ENCODE results near the gene LST1. TPM values are rescaled to one million over a fixed set of nuclear protein-coding genes. Genes with fewer than 3 reads are reported as not detected.
A peak's percentile ranks its signal among the peaks of the same experiment; 100 is the strongest.
"Not testable (repeated sequence)": the region's sequence is repeated elsewhere in the genome, so short reads cannot be mapped to it uniquely, and the experiment has no call there.

LST1 gene
- total and polyA plus RNA-seq, 2 donors, result 32.4 to 134 TPM

GRCh38 chr6:31586599-31587281 is 663 bp downstream of the LST1 start:
- peaks cover 0 to 4% of the 10 kb centered on the region in 2 donors for H3K36me3 ChIP-seq (ENCODE audit: control insufficient read depth in 2 of 2, insufficient read depth in 2 of 2, low read length in 1 of 2)
- peak in 7 of 9 donors; percentile 63 to 91 (median 76) for DNase-seq (ENCODE audit: low read depth in 6 of 9, low spot score in 9 of 9)
- WGBS, result 22% methylated on average over 9 of the region's 9 CpGs
- H3K4me3 ChIP-seq (ENCODE audit: low read length in 2 of 2), result peak overlapping the region; percentile 23 to 65
- H3K27ac ChIP-seq (ENCODE audit: low read depth in 1 of 2, low read length in 1 of 2), result peak overlapping the region; percentile 89 to 95
- H3K27me3 ChIP-seq (ENCODE audit: control insufficient read depth in 2 of 2, insufficient read depth in 1 of 2, low read length in 1 of 2), result no peaks in the 10 kb centered on the region
- peaks cover 0 to 12% of the 10 kb centered on the region in 2 donors for H3K9me3 ChIP-seq (ENCODE audit: control insufficient read depth in 2 of 2, insufficient read depth in 1 of 2, low read length in 1 of 2)
- peaks cover 49 to 80% of the 10 kb centered on the region in 2 donors for H3K4me1 ChIP-seq (ENCODE audit: control insufficient read depth in 2 of 2, insufficient read depth in 2 of 2, low read length in 2 of 2)

GRCh38 chr6:31587791-31588777 is 2.0 kb downstream of the LST1 start:
- peaks cover 0 to 3% of the 10 kb centered on the region in 2 donors for H3K9me3 ChIP-seq (ENCODE audit: control insufficient read depth in 2 of 2, insufficient read depth in 1 of 2, low read length in 1 of 2)
- peaks cover 49 to 77% of the 10 kb centered on the region in 2 donors for H3K4me1 ChIP-seq (ENCODE audit: control insufficient read depth in 2 of 2, insufficient read depth in 2 of 2, low read length in 2 of 2)
- WGBS, result 43% methylated on average over 12 of the region's 12 CpGs
- H3K27me3 ChIP-seq (ENCODE audit: control insufficient read depth in 2 of 2, insufficient read depth in 1 of 2, low read length in 1 of 2), result no peaks in the 10 kb centered on the region
- peak overlapping the region; percentile 22 to 65 for H3K4me3 ChIP-seq (ENCODE audit: low read length in 2 of 2)
- H3K36me3 ChIP-seq (ENCODE audit: control insufficient read depth in 2 of 2, insufficient read depth in 2 of 2, low read length in 1 of 2), result peaks cover 0 to 4% of the 10 kb centered on the region in 2 donors
- peak overlapping the region; percentile 68 to 95 for H3K27ac ChIP-seq (ENCODE audit: low read depth in 1 of 2, low read length in 1 of 2)
- peak in 1 of 9 donors; percentile 42 for DNase-seq (ENCODE audit: low read depth in 6 of 9, low spot score in 9 of 9)

- peak overlapping the region in 1 of 2 donors; percentile 95 for H3K27ac ChIP-seq (ENCODE audit: low read depth in 1 of 2, low read length in 1 of 2)
- peaks cover 55 to 77% of the 10 kb centered on the region in 2 donors for H3K4me1 ChIP-seq (ENCODE audit: control insufficient read depth in 2 of 2, insufficient read depth in 2 of 2, low read length in 2 of 2)
- peak in 1 of 9 donors; percentile 0 for DNase-seq (ENCODE audit: low read depth in 6 of 9, low spot score in 9 of 9)
- WGBS, result 90% methylated on average over 9 of the region's 9 CpGs
- peaks cover 0 to 4% of the 10 kb centered on the region in 2 donors for H3K36me3 ChIP-seq (ENCODE audit: control insufficient read depth in 2 of 2, insufficient read depth in 2 of 2, low read length in 1 of 2)
- no peaks in the 10 kb centered on the region for H3K27me3 ChIP-seq (ENCODE audit: control insufficient read depth in 2 of 2, insufficient read depth in 1 of 2, low read length in 1 of 2)
- H3K9me3 ChIP-seq (ENCODE audit: control insufficient read depth in 2 of 2, insufficient read depth in 1 of 2, low read length in 1 of 2), result peaks cover 0 to 6% of the 10 kb centered on the region in 2 donors
- no peak overlapping the region for H3K4me3 ChIP-seq (ENCODE audit: low read length in 2 of 2)
Observed at GRCh38 chr6:31588871-31589650, 3.0 kb downstream of the LST1 start.

GRCh38 chr6:31590691-31591090 is 4.6 kb downstream of the LST1 start:
- peaks cover 40 to 63% of the 10 kb centered on the region in 2 donors for H3K4me1 ChIP-seq (ENCODE audit: control insufficient read depth in 2 of 2, insufficient read depth in 2 of 2, low read length in 2 of 2)
- 89% methylated on average over 5 of the region's 5 CpGs for WGBS

GRCh38 chr6:31592396-31592771 is 6.3 kb downstream of the LST1 start:
- Histone ChIP-seq H3K4me1 (ENCODE audit: control insufficient read depth in 2 of 2, insufficient read depth in 2 of 2, low read length in 2 of 2) (peaks cover 26 to 59% of the 10 kb centered on the region in 2 donors), H3K4me3 (ENCODE audit: low read length in 2 of 2) (no peak overlapping the region), H3K27me3 (ENCODE audit: control insufficient read depth in 2 of 2, insufficient read depth in 1 of 2, low read length in 1 of 2) (no peaks in the 10 kb centered on the region), H3K36me3 (ENCODE audit: control insufficient read depth in 2 of 2, insufficient read depth in 2 of 2, low read length in 1 of 2) (peaks cover 0 to 4% of the 10 kb centered on the region in 2 donors), H3K9me3 (ENCODE audit: control insufficient read depth in 2 of 2, insufficient read depth in 1 of 2, low read length in 1 of 2) (peaks cover 0 to 10% of the 10 kb centered on the region in 2 donors), H3K27ac (ENCODE audit: low read depth in 1 of 2, low read length in 1 of 2) (peak overlapping the region; percentile 36 to 80)
- 96% methylated on average over 7 of the region's 7 CpGs for WGBS
- DNase-seq (ENCODE audit: low read depth in 6 of 9, low spot score in 9 of 9), result no peak

More at GRCh38 chr6:31590691-31591090, 4.6 kb downstream of the LST1 start:
- not testable (repeated sequence) for DNase-seq (ENCODE audit: low read depth in 6 of 9, low spot score in 9 of 9); H3K27ac ChIP-seq (ENCODE audit: low read depth in 1 of 2, low read length in 1 of 2); H3K4me3 ChIP-seq (ENCODE audit: low read length in 2 of 2); H3K27me3 ChIP-seq (ENCODE audit: control insufficient read depth in 2 of 2, insufficient read depth in 1 of 2, low read length in 1 of 2); H3K36me3 ChIP-seq (ENCODE audit: control insufficient read depth in 2 of 2, insufficient read depth in 2 of 2, low read length in 1 of 2)
- peaks cover 0 to 13% of the 10 kb centered on the region in 2 donors for H3K9me3 ChIP-seq (ENCODE audit: control insufficient read depth in 2 of 2, insufficient read depth in 1 of 2, low read length in 1 of 2)

- Histone ChIP-seq H3K4me1 (ENCODE audit: control insufficient read depth in 2 of 2, insufficient read depth in 2 of 2, low read length in 2 of 2) (peaks cover 21 to 43% of the 10 kb centered on the region in 2 donors), H3K27ac (ENCODE audit: low read depth in 1 of 2, low read length in 1 of 2) (no peak overlapping the region), H3K36me3 (ENCODE audit: control insufficient read depth in 2 of 2, insufficient read depth in 2 of 2, low read length in 1 of 2) (no peaks in the 10 kb centered on the region), H3K27me3 (ENCODE audit: control insufficient read depth in 2 of 2, insufficient read depth in 1 of 2, low read length in 1 of 2) (no peaks in the 10 kb centered on the region), H3K4me3 (ENCODE audit: low read length in 2 of 2) (no peak overlapping the region), H3K9me3 (ENCODE audit: control insufficient read depth in 2 of 2, insufficient read depth in 1 of 2, low read length in 1 of 2) (peaks cover 0 to 10% of the 10 kb centered on the region in 2 donors)
- WGBS, result 7% methylated on average over 2 of the region's 2 CpGs
- DNase-seq (ENCODE audit: low read depth in 6 of 9, low spot score in 9 of 9), result peak in 4 of 9 donors; percentile 56 to 86 (median 77)
Observed at GRCh38 chr6:31597006-31597405, 10.9 kb downstream of the LST1 start.

GRCh38 chr6:31607317-31607716 is 21.2 kb downstream of the LST1 start:
- no peak for DNase-seq (ENCODE audit: low read depth in 6 of 9, low spot score in 9 of 9)
- Histone ChIP-seq H3K9me3 (ENCODE audit: control insufficient read depth in 2 of 2, insufficient read depth in 1 of 2, low read length in 1 of 2) (no peaks in the 10 kb centered on the region), H3K36me3 (ENCODE audit: control insufficient read depth in 2 of 2, insufficient read depth in 2 of 2, low read length in 1 of 2) (no peaks in the 10 kb centered on the region), H3K27me3 (ENCODE audit: control insufficient read depth in 2 of 2, insufficient read depth in 1 of 2, low read length in 1 of 2) (no peaks in the 10 kb centered on the region), H3K4me1 (ENCODE audit: control insufficient read depth in 2 of 2, insufficient read depth in 2 of 2, low read length in 2 of 2) (no peaks in the 10 kb centered on the region), H3K4me3 (ENCODE audit: low read length in 2 of 2) (no peak overlapping the region), H3K27ac (ENCODE audit: low read depth in 1 of 2, low read length in 1 of 2) (no peak overlapping the region)
- 100% methylated on average over 1 of the region's 1 CpG for WGBS

GRCh38 chr6:31609519-31610406 is 23.7 kb downstream of the LST1 start:
- Histone ChIP-seq H3K9me3 (ENCODE audit: control insufficient read depth in 2 of 2, insufficient read depth in 1 of 2, low read length in 1 of 2) (no peaks in the 10 kb centered on the region), H3K4me1 (ENCODE audit: control insufficient read depth in 2 of 2, insufficient read depth in 2 of 2, low read length in 2 of 2) (peaks cover 3 to 15% of the 10 kb centered on the region in 2 donors), H3K4me3 (ENCODE audit: low read length in 2 of 2) (no peak overlapping the region), H3K27ac (ENCODE audit: low read depth in 1 of 2, low read length in 1 of 2) (no peak overlapping the region), H3K27me3 (ENCODE audit: control insufficient read depth in 2 of 2, insufficient read depth in 1 of 2, low read length in 1 of 2) (no peaks in the 10 kb centered on the region), H3K36me3 (ENCODE audit: control insufficient read depth in 2 of 2, insufficient read depth in 2 of 2, low read length in 1 of 2) (no peaks in the 10 kb centered on the region)
- 89% methylated on average over 8 of the region's 8 CpGs for WGBS
- DNase-seq (ENCODE audit: low read depth in 6 of 9, low spot score in 9 of 9), result no peak
